ENCODE measurements around the gene SMCO2. TPM values are rescaled to one million over a fixed set of nuclear protein-coding genes. Genes with fewer than 3 reads are reported as not detected.
A peak's percentile ranks its signal among the peaks of the same experiment; 100 is the strongest.

SMCO2 gene
- total and polyA plus RNA-seq, 4 donors: 0.16 to 0.33 (median 0.31) TPM; not detected in 1

DNA sequence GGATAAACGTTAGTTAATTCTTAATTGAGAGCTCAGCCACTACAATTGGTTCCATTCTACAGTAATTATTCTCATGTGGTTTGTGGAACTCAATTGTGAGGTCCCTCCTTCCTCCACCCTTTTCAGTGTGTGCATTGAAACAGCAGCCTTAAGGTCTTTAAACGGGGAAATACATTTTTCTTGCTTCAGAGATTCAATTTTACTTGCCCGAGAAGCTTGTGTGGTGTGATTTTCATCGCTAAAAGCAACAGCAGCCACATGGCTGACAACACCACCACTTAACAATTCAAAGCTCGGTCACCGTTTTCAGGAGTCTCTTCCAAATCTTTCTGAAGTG is 76.7 kb downstream of the SMCO2 start:
- Histone ChIP-seq H3K36me3 (ENCODE audit: control insufficient read depth in 4 of 4, insufficient read depth in 4 of 4, low read length in 4 of 4) (no peaks in the 10 kb centered on the region), H3K4me3 (peak overlapping the region; percentile 61), H3K4me1 (ENCODE audit: control insufficient read depth in 5 of 5, insufficient read depth in 5 of 5, low read length in 5 of 5) (peaks cover 8 to 43% (median 9%) of the 10 kb centered on the region in 5 donors), H3K27me3 (ENCODE audit: control insufficient read depth in 3 of 3, insufficient read depth in 3 of 3, low read length in 2 of 3) (no peaks in the 10 kb centered on the region), H3K9me3 (ENCODE audit: control insufficient read depth in 4 of 4, insufficient read depth in 3 of 4, low read length in 3 of 4) (no peaks in the 10 kb centered on the region), H3K9ac (ENCODE audit: insufficient read depth in 1 of 2, low read length in 2 of 2) (peak overlapping the region; percentile 74 to 93), H3K27ac (ENCODE audit: low read depth in 1 of 2, low read length in 1 of 2) (peak overlapping the region; percentile 92 to 95)
- 1% methylated on average over 6 of the region's 6 CpGs for WGBS, 2 donors
- DNase-seq: no peak
- ATAC-seq (ENCODE audit: insufficient read depth, low FRiP score): no peak
- TF ChIP-seq, protein P1, sequence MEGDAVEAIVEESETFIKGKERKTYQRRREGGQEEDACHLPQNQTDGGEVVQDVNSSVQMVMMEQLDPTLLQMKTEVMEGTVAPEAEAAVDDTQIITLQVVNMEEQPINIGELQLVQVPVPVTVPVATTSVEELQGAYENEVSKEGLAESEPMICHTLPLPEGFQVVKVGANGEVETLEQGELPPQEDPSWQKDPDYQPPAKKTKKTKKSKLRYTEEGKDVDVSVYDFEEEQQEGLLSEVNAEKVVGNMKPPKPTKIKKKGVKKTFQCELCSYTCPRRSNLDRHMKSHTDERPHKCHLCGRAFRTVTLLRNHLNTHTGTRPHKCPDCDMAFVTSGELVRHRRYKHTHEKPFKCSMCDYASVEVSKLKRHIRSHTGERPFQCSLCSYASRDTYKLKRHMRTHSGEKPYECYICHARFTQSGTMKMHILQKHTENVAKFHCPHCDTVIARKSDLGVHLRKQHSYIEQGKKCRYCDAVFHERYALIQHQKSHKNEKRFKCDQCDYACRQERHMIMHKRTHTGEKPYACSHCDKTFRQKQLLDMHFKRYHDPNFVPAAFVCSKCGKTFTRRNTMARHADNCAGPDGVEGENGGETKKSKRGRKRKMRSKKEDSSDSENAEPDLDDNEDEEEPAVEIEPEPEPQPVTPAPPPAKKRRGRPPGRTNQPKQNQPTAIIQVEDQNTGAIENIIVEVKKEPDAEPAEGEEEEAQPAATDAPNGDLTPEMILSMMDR (IDR thresholded peaks at IDR 0.05; ENCODE audit: control extremely low read depth, extremely low read depth): no peak

DNA sequence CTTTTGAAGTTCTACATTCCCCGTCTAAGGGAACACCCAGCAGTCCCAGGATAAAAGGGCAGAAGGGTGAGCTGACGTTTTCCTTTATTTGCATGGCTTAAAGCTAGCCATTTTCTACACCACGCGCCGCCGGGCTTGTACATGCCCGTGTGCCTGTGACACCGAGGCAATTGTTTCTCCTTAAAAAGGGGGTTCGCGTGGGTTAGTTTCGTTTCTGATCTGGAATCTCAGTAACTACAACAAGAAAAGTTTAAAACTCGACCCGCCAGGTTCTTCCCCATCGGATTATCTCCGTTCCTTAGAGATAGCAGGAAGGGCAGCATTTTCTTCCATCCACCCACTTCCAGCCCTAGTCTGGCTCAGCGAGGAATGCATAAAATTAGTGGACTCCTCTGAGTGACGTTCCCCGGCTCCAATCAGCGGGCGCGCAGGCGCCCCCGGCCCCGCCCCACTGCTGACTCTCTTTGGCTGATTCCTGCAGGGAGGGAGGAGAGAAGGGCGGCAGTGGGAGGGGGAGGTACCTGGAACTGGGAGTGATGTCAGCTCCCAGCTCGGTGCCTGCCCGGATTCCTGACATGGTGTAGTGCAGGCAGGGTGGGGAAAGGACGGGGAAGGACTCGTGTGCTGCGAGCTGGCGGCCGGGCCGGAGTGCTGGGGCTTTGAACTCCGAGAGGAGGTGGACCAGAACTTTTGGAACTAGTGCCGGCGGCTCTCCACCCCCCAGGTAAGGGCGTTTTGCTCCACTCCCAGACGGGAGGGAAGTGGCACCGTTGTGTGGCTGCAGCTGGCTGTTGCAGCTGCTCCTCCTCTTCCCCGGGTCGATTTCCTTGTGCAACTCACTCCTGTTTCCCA is 77.3 kb downstream of the SMCO2 start, which contains the start of gene PPFIBP1:
PPFIBP1 (plus strand) TSS at position 565 of the 852 bp plus-strand sequence. CDS start 109,191 bp downstream, outside the sequence.
- DNase-seq: peak; percentile 99 to 100 (median 99)
- no peaks in the 10 kb centered on the region for H3K36me3 ChIP-seq (ENCODE audit: control insufficient read depth in 4 of 4, insufficient read depth in 4 of 4, low read length in 4 of 4)
- H3K27ac ChIP-seq (ENCODE audit: low read depth in 1 of 2, low read length in 1 of 2): peak within 1 kb of the TSS; percentile 92 to 96
- no peaks in the 10 kb centered on the region for H3K27me3 ChIP-seq (ENCODE audit: control insufficient read depth in 3 of 3, insufficient read depth in 3 of 3, low read length in 2 of 3)
- H3K4me1 ChIP-seq (ENCODE audit: control insufficient read depth in 5 of 5, insufficient read depth in 5 of 5, low read length in 5 of 5): peaks cover 9 to 43% (median 11%) of the 10 kb centered on the region in 5 donors
- peak; percentile 98 for ATAC-seq (ENCODE audit: insufficient read depth, low FRiP score)
- peak within 1 kb of the TSS; percentile 86 to 93 for H3K9ac ChIP-seq (ENCODE audit: insufficient read depth in 1 of 2, low read length in 2 of 2)
- no peaks in the 10 kb centered on the region for H3K9me3 ChIP-seq (ENCODE audit: control insufficient read depth in 4 of 4, insufficient read depth in 3 of 4, low read length in 3 of 4)
- TF ChIP-seq, protein P1 (IDR thresholded peaks at IDR 0.05; ENCODE audit: control extremely low read depth, extremely low read depth): no peak
- peak within 1 kb of the TSS; percentile 65 for H3K4me3 ChIP-seq
- whole genome bisulfite sequencing, 2 donors: 0 to 1% methylated on average over 41 of the region's 41 CpGs

DNA sequence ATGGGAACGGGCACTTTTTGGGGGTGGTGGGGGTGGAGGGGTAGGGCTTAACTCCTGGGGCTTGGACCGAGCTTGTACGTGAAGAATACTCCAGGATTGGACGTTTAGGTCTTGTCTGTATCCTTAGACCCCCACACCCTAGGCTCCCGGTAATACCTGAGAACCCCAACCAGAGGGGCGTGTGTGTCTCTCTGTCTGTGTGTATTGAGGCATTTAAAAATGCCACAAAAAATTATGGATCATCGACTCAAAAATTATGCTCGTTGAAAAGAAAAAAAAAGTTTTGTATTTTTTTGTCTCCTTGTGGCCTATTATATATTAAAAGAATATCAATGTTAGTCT is 77.9 kb downstream of the SMCO2 start:
- Histone ChIP-seq H3K9me3 (ENCODE audit: control insufficient read depth in 4 of 4, insufficient read depth in 3 of 4, low read length in 3 of 4) (no peaks in the 10 kb centered on the region), H3K27ac (ENCODE audit: low read depth in 1 of 2, low read length in 1 of 2) (peak overlapping the region; percentile 86 to 96), H3K36me3 (ENCODE audit: control insufficient read depth in 4 of 4, insufficient read depth in 4 of 4, low read length in 4 of 4) (no peaks in the 10 kb centered on the region), H3K27me3 (ENCODE audit: control insufficient read depth in 3 of 3, insufficient read depth in 3 of 3, low read length in 2 of 3) (no peaks in the 10 kb centered on the region), H3K9ac (ENCODE audit: insufficient read depth in 1 of 2, low read length in 2 of 2) (peak overlapping the region; percentile 86 to 92), H3K4me1 (ENCODE audit: control insufficient read depth in 5 of 5, insufficient read depth in 5 of 5, low read length in 5 of 5) (peaks cover 9 to 43% (median 15%) of the 10 kb centered on the region in 5 donors), H3K4me3 (peak overlapping the region; percentile 65)
- DNase-seq (no peak), ATAC-seq (ENCODE audit: insufficient read depth, low FRiP score) (no peak)
- WGBS, 2 donors: 0 to 1% methylated on average over 8 of the region's 8 CpGs
- TF ChIP-seq, protein P1 (IDR thresholded peaks at IDR 0.05; ENCODE audit: control extremely low read depth, extremely low read depth): no peak

All from lung (tissue), 12 donors.